Heart right ventricle (tissue), 16 donors: ENCODE results near the gene HMGB1. TPM values are rescaled to one million over a fixed set of nuclear protein-coding genes. Genes with fewer than 3 reads are reported as not detected.
"Not testable (repeated sequence)": the region's sequence is repeated elsewhere in the genome, so short reads cannot be mapped to it uniquely, and the experiment has no call there.

ENCODE experiments used
- ATAC-seq, 8 donors: fragments of 200-7000 bp; cut with Tn5 transposase; one replicate each; pipeline ENCODE4 v1.9.1; 2020; ENCODE audit warnings: mild to moderate bottlenecking in 8 of 8, moderate library complexity in 8 of 8, moderate number of reproducible peaks in 1 of 8
- DNase-seq, 2 donors: peaks; one replicate each; pipeline ENCODE4 v3.0.0-alpha.2; 2020
- H3K27ac ChIP-seq, 10 donors: fragments of 200-600 bp; sonication (generic) in 2 of 10; one replicate each; pipeline versions ENCODE4 v1.5.0 to v1.8.0; 2020 to 2022; ENCODE audit warnings: mild to moderate bottlenecking in 3 of 10
- H3K27me3 ChIP-seq, 7 donors: fragments of 200-600 bp; one replicate each; pipeline ENCODE4 v1.8.0; 2021 to 2022; ENCODE audit warnings: mild to moderate bottlenecking in 2 of 7
- H3K36me3 ChIP-seq, 9 donors: fragments of 200-600 bp; sonication (generic) in 1 of 9; one replicate each; pipeline versions ENCODE4 v1.5.0 to v1.8.0; 2020 to 2022; ENCODE audit warnings: mild to moderate bottlenecking in 2 of 9
- H3K4me1 ChIP-seq, 9 donors: fragments of 200-600 bp; sonication (generic) in 1 of 9; one replicate each; pipeline versions ENCODE4 v1.5.0 to v1.8.0; 2020 to 2022; ENCODE audit warnings: mild to moderate bottlenecking in 4 of 9
- H3K4me3 ChIP-seq, 10 donors: fragments of 200-600 bp; sonication (generic) in 2 of 10; one replicate each; pipeline versions ENCODE4 v1.5.0 to v1.8.0; 2020 to 2022; ENCODE audit warnings: mild to moderate bottlenecking in 7 of 10, moderate library complexity in 2 of 10
- H3K9me3 ChIP-seq, 11 donors: fragments of 200-600 bp in 10 of 11; sonication (generic) in 2 of 11; one replicate each; pipeline versions ENCODE4 v1.5.0 to v1.8.0; 2013 to 2022; ENCODE audit warnings: mild to moderate bottlenecking in 2 of 11, control low read depth in 1 of 11, moderate library complexity in 1 of 11
- CTCF ChIP-seq, 9 donors: fragments of 200-600 bp; sonication (generic) in 2 of 9; IDR thresholded peaks; one replicate each; pipeline versions ENCODE4 v1.5.0 to v1.8.0; 2021 to 2022; ENCODE audit warnings: antibody characterized with exemption in 9 of 9, mild to moderate bottlenecking in 5 of 9, moderate library complexity in 1 of 9
- WGBS, 2 donors: extraction: QIAGEN DNeasy Blood & Tissue Kit; methylation state at CpG; one replicate each; pipeline ENCODE4 v1.1.7; 2013; ENCODE audit warnings: inconsistent platforms in 1 of 2; 5-methylcytosine and 5-hydroxymethylcytosine counted together
- intact Hi-C, 10 donors: fragments of 100-400 bp; cut with DNase I; formaldehyde crosslinking; loops; one replicate each; pipeline versions ENCODE4 v1.11.1 to v1.14.2; 2022
- polyA plus RNA-seq, 2 donors: library from polyadenylated mRNA; stranded (reverse); fragments of 200-250 nt; gene quantifications; one replicate each; pipeline ENCODE4 v1.2.3, GENCODE V29; 2013
- total RNA-seq, 10 donors: library from RNA; stranded (reverse); fragmentation: NEBNext Ultra II Directional in 3 of 10; extraction: Animal tissue kit (Norgen Biotek cat#: 25700) in 3 of 10; gene quantifications; one replicate each; pipeline versions ENCODE4 v1.2.1 to v1.2.4, GENCODE V29; 2021 to 2023
- donor health status: Arrhythmogenic right ventricular cardiomyopathy.
- donor health status: ischemic (EF 13 %, LVEDD 7.1; RV severe dilation, severe dysfunction).
- donor health status: healthy with polysubstance abuse.
- donor health status: DM: no; HTN: yes; CAD: no.
- donor health status: DM: no; HTN: no; CAD: no.
- donor health status: ischemic (EF 25% LVEDD 6.9; RV normal size, moderate dysfunction).
- donor health status: ischemic (EF 25% LVEDD 5.7; RV mildly dilated, moderate dysfunction).
- donor health status: healthy.
- donor health status: DM: yes; HTN: yes; CAD: no.
- donor health status: Ischemic cardiomyopathy.
- donor health status: ischemic (EF 35%, LVEDD 5.7; RV mildly dilated, moderate dysfunction).
- donor health status: nonischemic (EF 11% LVEDD 7.7; RV severe dilation, severe dysfunction).
- donor health status: DM: yes; HTN: yes; CAD: no.
- donor health status: PGD.
- donor health status: ischemic (EF 29% LVEDD 5.4; RV normal size, mild dysfunction).
- donor health status: nonischemic (EF 23%, LVEDD 6.1; RV moderate dilation, normal function).

The HMGB1 gene
- total and polyA plus RNA-seq, 12 donors = 142 to 294 (median 164) TPM

DNA sequence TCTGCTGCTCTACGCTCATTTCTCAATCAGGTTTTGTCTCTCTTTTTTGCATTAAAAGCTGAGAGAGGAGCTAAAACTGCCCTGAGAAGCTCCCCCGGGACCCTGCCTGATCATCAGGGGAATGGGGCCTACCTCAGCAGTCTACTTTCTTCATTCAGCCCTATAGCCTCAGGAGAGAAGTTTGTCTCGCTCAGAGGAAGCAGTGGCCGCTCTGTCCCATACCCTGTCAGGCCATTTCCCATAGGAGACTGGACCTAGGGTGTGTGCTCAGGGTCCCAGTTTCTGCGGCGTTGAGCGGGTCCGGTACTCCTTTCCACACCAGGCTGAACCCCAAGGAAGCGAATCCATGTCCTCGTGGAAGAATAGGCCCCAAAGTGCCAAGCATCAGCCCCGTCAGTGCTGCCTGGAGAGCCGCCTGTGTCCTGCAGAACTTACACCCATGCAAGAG, 21.8 kb downstream of the HMGB1 start:
- 92 to 95% methylated on average over 12 of the region's 12 CpGs for WGBS, 2 donors
- Histone ChIP-seq H3K9me3 (no peaks in the 10 kb centered on the region), H3K36me3 (no peaks in the 10 kb centered on the region), H3K4me3 (no peak overlapping the region), H3K4me1 (peaks cover 0 to 26% (median 16%) of the 10 kb centered on the region in 9 donors), H3K27ac (no peak overlapping the region), H3K27me3 (no peaks in the 10 kb centered on the region)
- ATAC-seq (no peak), DNase-seq (no peak)
- no peak for TF ChIP-seq CTCF (IDR thresholded peaks at IDR 0.05)
- intact Hi-C loops = loop anchor here in 3 of 10 donors (2.0 to 10.0 kb wide), 3 partner anchors 21 to 309 kb away; partner anchors contain the start of gene UBE2L5 (in 1 of the 3)

DNA sequence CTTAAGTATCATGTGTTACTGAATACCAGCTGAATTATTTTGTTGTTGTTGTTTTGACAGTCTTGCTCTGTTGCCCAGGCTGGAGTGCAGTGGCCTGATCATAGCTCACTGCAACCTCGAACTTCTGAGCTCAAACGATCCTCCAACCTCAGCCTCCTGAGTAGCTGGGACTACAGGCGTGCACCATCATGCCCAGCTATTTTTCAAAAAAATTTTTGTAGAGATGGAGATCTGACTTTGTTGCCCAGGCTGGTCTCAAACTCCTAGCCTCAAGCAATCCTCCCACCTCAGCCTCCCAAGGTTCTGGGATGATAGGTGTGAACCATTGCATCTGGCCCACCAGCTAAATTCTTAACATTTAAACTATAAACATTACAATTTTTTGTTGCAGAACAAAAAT, 22.2 kb downstream of the HMGB1 start:
- WGBS, 2 donors = 96 to 97% methylated on average over 3 of the region's 3 CpGs
- not testable (repeated sequence) for DNase-seq, H3K27ac ChIP-seq, H3K27me3 ChIP-seq, ATAC-seq, H3K4me3 ChIP-seq, H3K36me3 ChIP-seq, H3K9me3 ChIP-seq
- peaks cover 0 to 26% (median 16%) of the 10 kb centered on the region in 9 donors for H3K4me1 ChIP-seq
- intact Hi-C loops = loop anchor here in 1 of 10 donors (10.0 kb wide), 1 partner anchor 309 kb away; no protein-coding TSS in a partner anchor

DNA sequence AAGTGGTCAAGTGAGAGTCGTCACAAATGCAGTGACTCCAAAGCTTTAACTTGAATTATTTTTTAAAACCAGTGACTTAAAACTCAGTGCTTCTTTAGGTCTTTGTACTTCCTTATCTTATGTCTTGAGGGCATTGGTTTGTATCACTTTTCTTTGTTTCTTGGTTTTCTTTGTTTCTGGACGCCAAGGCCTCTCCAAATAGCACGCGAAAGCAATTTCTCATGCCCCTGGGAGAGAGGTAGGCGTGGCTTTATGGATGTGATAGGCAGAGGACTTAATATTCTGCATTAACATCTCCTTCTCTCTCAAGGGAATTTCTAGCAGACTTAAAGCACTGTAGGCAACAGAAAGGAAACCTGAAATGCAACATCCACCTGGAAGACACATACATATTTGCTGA, 22.8 kb downstream of the HMGB1 start:
- 75% methylated on average over 5 of the region's 5 CpGs for WGBS, 2 donors
- H3K4me1 ChIP-seq = peaks cover 0 to 26% (median 16%) of the 10 kb centered on the region in 9 donors
- ATAC-seq = no peak
- H3K27ac ChIP-seq = no peak overlapping the region
- TF ChIP-seq CTCF (IDR thresholded peaks at IDR 0.05) = no peak
- no peak overlapping the region for H3K4me3 ChIP-seq
- intact Hi-C loops = loop anchor here in 1 of 10 donors (10.0 kb wide), 1 partner anchor 308 kb away; no protein-coding TSS in a partner anchor
- no peaks in the 10 kb centered on the region for H3K9me3 ChIP-seq
- DNase-seq = no peak
- H3K36me3 ChIP-seq = no peaks in the 10 kb centered on the region
- H3K27me3 ChIP-seq = no peaks in the 10 kb centered on the region

DNA sequence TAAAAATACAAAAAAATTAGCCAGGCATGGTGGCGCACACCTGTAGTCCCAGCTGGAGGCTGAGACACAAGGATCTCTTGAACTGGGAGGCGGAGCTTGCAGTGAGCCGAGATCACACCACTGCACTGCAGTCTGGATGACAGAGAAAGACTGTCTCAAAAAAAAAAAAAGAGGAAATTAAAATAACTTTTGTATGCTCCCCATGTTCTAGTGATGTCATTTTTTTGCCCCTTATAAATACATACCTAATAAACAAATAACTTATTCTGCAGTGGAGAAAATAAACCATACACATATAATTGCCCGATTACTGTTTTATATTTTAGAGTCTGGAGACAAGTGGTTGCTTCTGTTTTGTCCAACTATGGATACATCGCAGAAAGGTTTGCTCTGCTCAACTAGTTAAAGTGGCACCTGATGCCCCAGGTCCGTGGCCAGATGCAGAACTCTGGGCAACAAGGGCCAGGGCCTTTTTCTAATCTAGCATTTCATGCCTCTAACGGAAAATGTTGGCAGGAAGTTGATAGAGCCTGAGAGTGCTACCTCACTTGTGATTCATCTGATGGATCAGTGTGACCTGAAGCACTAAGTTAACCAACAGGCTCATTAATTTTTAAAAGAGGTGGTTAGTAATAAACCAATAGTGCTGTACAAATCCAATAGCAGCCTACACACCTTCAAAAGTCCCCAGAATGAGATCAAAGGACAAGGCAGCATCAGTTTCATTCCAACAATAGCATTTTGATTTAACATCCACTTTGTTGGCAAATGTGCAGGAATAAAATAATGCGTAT, 24.6 kb downstream of the HMGB1 start:
- intact Hi-C loops = loop anchor here in 1 of 10 donors (10.0 kb wide), 1 partner anchor 306 kb away; no protein-coding TSS in a partner anchor
- TF ChIP-seq CTCF (IDR thresholded peaks at IDR 0.05) = no peak
- Histone ChIP-seq H3K9me3 (no peaks in the 10 kb centered on the region), H3K4me1 (peaks cover 0 to 15% (median 10%) of the 10 kb centered on the region in 9 donors), H3K36me3 (no peaks in the 10 kb centered on the region), H3K4me3 (no peak overlapping the region), H3K27me3 (peaks cover 0 to 3% (median 0%) of the 10 kb centered on the region in 7 donors), H3K27ac (no peak overlapping the region)
- WGBS, 2 donors = 66 to 69% methylated on average over 8 of the region's 8 CpGs
- DNase-seq (no peak), ATAC-seq (no peak)

- Histone ChIP-seq H3K27me3 (peaks cover 0 to 7% (median 0%) of the 10 kb centered on the region in 7 donors), H3K36me3 (no peaks in the 10 kb centered on the region), H3K9me3 (no peaks in the 10 kb centered on the region), H3K27ac (no peak overlapping the region), H3K4me3 (no peak overlapping the region), H3K4me1 (no peaks in the 10 kb centered on the region)
- intact Hi-C loops = no loop called here
- no peak for DNase-seq
- TF ChIP-seq CTCF (IDR thresholded peaks at IDR 0.05) = no peak
- 94 to 96% methylated on average over 3 of the region's 3 CpGs for whole genome bisulfite sequencing, 2 donors
- no peak for ATAC-seq
Measured at GRCh38 chr13:30438286-30438685, 27.4 kb downstream of the HMGB1 start.
